Vagina (tissue), 2 donors: ENCODE data around the gene SLC25A20. TPM values are rescaled to one million over a fixed set of nuclear protein-coding genes. Genes with fewer than 3 reads are reported as not detected.
"Not testable (repeated sequence)": the region's sequence is repeated elsewhere in the genome, so short reads cannot be mapped to it uniquely, and the experiment has no call there.

Experiments used
- DNase-seq, 2 donors: peaks; one replicate each; pipeline ENCODE4 v3.0.0-alpha.2; 2017; ENCODE audit errors: extremely low spot score in 2 of 2
- H3K27ac ChIP-seq: fragments of 200-600 bp; sonication (generic); one replicate; pipeline ENCODE4 v1.5.1; 2019
- H3K27me3 ChIP-seq: fragments of 200-600 bp; sonication (generic); one replicate; pipeline ENCODE4 v1.5.1; 2019
- H3K36me3 ChIP-seq, 2 donors: fragments of 200-600 bp; sonication (generic); one replicate each; pipeline ENCODE4 v1.5.1; 2017 to 2019
- H3K4me1 ChIP-seq: fragments of 200-600 bp; sonication (generic); one replicate; pipeline ENCODE4 v1.5.1; 2019
- H3K4me3 ChIP-seq, 2 donors: fragments of 200-600 bp; sonication (generic); 1 replicate in 1 of 2; 2 replicates in 1 of 2; pipeline ENCODE4 v1.5.1; 2016 to 2019
- H3K9me3 ChIP-seq: fragments of 200-600 bp; sonication (generic); one replicate; pipeline ENCODE4 v1.5.1; 2019
- CTCF ChIP-seq, 3 experiments: fragments of 450-650 bp in 2 of 3; fragments of 200-600 bp in 1 of 3; sonication (generic) in 1 of 3; IDR thresholded peaks; one replicate each; pipeline ENCODE4 v1.5.1; 2017 to 2019; ENCODE audit warnings: antibody characterized with exemption in 3 of 3, mild to moderate bottlenecking in 2 of 3, moderate library complexity in 2 of 3
- POLR2A ChIP-seq, 2 donors: fragments of 450-650 bp; IDR thresholded peaks; one replicate each; pipeline ENCODE4 v1.6.1; 2017; ENCODE audit warnings: antibody characterized with exemption in 2 of 2, mild to moderate bottlenecking in 2 of 2, moderate library complexity in 2 of 2
- POLR2AphosphoS5 ChIP-seq, 2 donors: sonication (generic); formaldehyde crosslinking; IDR thresholded peaks; one replicate each; pipeline ENCODE4 v1.9.0; 2017; ENCODE audit warnings: antibody characterized with exemption in 2 of 2, mild to moderate bottlenecking in 2 of 2, low read depth in 1 of 2; ENCODE audit not compliant: insufficient read depth in 1 of 2
- intact Hi-C: fragments of 100-400 bp; cut with DNase I; formaldehyde crosslinking; loops from one replicate; pipeline ENCODE4 v1.15.1; 2023
- total RNA-seq: library from RNA; depleted of rRNA; stranded (reverse); fragments of >200 nt; gene quantifications from one replicate; pipeline ENCODE4 v1.2.3, GENCODE V29; 2016

The SLC25A20 gene
- total RNA-seq, 1 donor from 2014 or later, result 24.1 TPM

DNA sequence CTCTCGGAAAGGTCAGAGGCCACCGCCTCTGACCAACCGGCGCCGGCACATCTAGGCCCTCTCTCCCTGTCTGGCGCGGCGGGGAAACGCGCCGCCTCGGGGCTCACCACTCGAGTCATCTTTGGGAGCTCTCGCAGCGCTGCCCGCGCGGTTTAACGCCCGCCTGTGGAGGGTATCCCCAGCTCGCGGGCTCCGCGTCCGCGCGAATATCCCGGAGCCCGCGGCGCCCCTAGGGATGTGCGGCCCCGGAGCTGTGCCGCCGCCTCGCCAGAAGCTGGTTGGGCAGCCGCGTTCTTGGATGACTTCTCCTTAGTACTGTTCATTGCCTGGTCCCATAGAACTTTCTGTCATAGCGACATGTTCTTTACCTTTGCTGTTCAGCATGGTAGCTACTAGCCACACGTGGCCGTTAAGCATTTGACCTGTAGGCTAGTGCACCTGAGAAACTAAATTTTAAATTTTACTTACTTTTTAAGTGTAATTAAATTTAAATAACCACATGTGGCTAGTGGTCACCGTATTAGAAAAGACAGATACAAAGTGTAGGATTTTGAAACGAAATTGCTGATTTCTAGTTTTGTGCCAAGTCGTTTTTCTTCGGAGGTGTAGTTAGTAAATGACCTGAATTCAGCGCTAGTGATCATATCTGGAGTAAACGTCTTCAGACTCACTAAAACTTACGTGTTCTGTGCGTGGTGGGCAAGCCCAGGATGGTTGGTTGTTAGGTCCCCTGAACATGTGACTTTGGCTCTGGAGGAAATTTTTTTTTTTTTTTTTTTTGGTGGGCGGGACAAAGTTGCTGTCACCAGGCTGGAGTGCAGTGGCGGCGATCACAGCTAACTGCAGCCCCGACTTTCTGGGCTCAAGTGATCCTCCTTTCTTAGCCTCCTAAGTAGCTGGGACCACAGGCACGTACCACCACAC lies 20.8 kb upstream of the SLC25A20 start:
- H3K4me1 ChIP-seq, result peaks cover 40% of the 10 kb centered on the region
- no peaks in the 10 kb centered on the region for H3K9me3 ChIP-seq
- peaks cover 0 to 13% of the 10 kb centered on the region in 2 donors for H3K36me3 ChIP-seq
- intact Hi-C loops, result no loop called here
- DNase-seq, result no peak
- H3K27me3 ChIP-seq, result no peaks in the 10 kb centered on the region
- peak overlapping the region; percentile 98 for H3K27ac ChIP-seq
- TF ChIP-seq CTCF (IDR thresholded peaks at IDR 0.05) (no peak), POLR2AphosphoS5 (IDR thresholded peaks at IDR 0.05; ENCODE audit: insufficient read depth in 1 of 2, low read depth in 1 of 2) (no peak), POLR2A (IDR thresholded peaks at IDR 0.05) (no peak)
- H3K4me3 ChIP-seq, result peak overlapping the region; percentile 77 to 96

DNA sequence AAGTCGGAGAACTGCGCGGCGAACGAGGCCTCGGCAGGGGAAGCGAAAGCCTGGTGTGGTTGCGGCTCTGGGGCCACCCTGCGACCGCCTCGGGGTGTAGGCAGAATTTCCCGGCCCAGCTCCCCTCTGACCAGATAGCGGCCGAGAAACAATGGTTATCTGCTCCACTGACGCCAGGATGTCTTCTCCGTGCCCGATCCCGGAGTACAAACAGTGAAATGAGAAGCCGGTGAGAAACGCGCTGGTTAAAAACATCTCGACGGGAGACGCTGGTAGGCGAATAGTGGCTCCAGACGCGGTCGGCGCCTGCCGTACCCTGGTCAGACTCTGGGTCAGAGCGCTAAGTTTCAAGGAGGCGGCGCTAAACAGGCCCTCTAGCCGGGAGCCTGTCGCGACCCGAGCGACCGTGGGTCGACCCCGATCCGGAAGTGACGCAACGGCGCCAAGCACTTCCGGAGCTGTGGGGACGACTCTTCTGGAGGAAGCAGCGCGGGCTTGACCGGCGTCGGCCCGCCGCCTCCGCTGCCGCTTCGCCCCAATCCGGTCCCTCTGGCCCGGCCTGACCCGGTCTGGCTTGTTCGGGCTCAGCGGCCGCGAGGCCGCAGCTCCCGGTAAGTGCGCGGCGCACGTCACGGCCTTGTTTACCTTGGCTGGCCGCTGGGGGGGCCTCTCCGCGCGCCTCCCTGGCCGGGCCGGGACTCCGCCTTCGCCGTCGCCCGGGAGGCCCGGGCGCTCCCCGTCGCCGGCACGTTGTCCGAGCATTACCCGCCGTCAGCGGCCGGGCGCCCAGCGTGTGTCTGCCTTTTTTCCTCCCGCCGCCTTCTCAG lies 19.9 kb upstream of the SLC25A20 start, which contains the start of gene ARIH2:
ARIH2 (plus strand) TSS at position 455 of the 827 bp plus-strand sequence. CDS start 8,717 bp downstream, outside the sequence.
- Histone ChIP-seq H3K9me3 (no peaks in the 10 kb centered on the region), H3K36me3 (peaks cover 0 to 5% of the 10 kb centered on the region in 2 donors), H3K4me3 (peak within 1 kb of the TSS; percentile 77 to 96), H3K27ac (peak within 1 kb of the TSS; percentile 98), H3K27me3 (no peaks in the 10 kb centered on the region), H3K4me1 (peaks cover 40% of the 10 kb centered on the region)
- peak in 1 of 2 donors; percentile 95 for DNase-seq
- peak in 1 of 2 donors; percentile 73 for TF ChIP-seq POLR2A (IDR thresholded peaks at IDR 0.05)
- peak; percentile 68 to 91 for TF ChIP-seq POLR2AphosphoS5 (IDR thresholded peaks at IDR 0.05; ENCODE audit: insufficient read depth in 1 of 2, low read depth in 1 of 2)
- TF ChIP-seq CTCF (IDR thresholded peaks at IDR 0.05), result peak in 2 of 3 experiments; percentile 4 to 22
- intact Hi-C loops, result no loop called here

DNA sequence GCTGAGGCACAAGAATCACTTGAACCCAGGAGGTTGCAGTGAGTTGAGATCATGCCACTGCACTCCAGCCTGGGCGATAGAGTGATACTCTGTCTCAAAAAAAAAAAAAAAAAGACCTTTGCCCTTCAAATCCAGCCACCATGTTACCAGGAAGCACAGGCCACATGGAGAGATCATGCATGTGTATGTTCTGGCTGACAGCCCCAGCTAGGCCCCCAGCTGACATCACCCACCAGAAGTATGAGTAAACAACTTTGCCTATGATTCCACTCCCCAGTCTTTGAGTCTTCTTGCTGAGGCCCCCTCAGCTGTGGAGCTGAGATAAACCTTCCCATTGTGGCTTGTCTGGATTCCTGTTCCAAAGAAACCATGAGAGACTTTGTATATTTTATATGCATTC lies 16.6 kb upstream of the SLC25A20 start:
- Histone ChIP-seq H3K36me3 (no peaks in the 10 kb centered on the region), H3K4me3 (no peak overlapping the region), H3K4me1 (peaks cover 24% of the 10 kb centered on the region), H3K27me3 (no peaks in the 10 kb centered on the region), H3K27ac (no peak overlapping the region), H3K9me3 (no peaks in the 10 kb centered on the region)
- no peak for TF ChIP-seq CTCF (IDR thresholded peaks at IDR 0.05)
- no peak for TF ChIP-seq POLR2A (IDR thresholded peaks at IDR 0.05)
- no peak for DNase-seq
- intact Hi-C loops, result no loop called here

GRCh38 chr3:48907026-48907425 lies 8.3 kb upstream of the SLC25A20 start:
- H3K27ac ChIP-seq, H3K9me3 ChIP-seq, H3K4me3 ChIP-seq, H3K36me3 ChIP-seq, intact Hi-C loops, H3K27me3 ChIP-seq, DNase-seq, H3K4me1 ChIP-seq: not testable (repeated sequence)

DNA sequence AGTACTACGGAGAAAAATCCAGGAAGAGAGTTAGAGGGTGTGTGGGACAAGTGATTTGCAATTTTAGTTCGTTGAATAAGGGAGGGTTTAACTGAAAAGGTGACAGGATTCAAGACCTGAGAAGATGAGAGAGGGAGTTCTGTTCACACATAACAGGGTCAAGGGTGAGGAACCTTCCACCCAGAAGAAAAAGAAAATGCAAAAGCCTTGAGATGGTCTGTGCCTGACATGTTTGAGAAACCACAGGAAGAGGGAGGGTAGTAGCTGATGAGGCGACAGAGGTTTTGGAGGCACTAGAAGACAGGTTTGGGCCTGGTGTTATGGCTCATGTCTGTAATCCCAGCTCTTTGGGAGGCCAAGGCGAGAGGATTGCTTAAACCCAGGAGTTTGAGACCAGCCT lies 591 bp upstream of the SLC25A20 start:
- intact Hi-C loops, result no loop called here
- no peak for DNase-seq
- TF ChIP-seq CTCF (IDR thresholded peaks at IDR 0.05), result no peak
- TF ChIP-seq POLR2AphosphoS5 (IDR thresholded peaks at IDR 0.05; ENCODE audit: insufficient read depth in 1 of 2, low read depth in 1 of 2), result no peak
- Histone ChIP-seq H3K27me3 (no peaks in the 10 kb centered on the region), H3K27ac (peak overlapping the region; percentile 82), H3K4me1 (peaks cover 15% of the 10 kb centered on the region), H3K36me3 (no peaks in the 10 kb centered on the region), H3K4me3 (peak overlapping the region in 1 of 2 donors; percentile 83), H3K9me3 (no peaks in the 10 kb centered on the region)
